Erythroblast (primary cell): Measurements from ENCODE around the gene NPM3.

Experiments used
- GATA1 ChIP-seq: IDR thresholded peaks from 2 replicates; pipeline ENCODE4 v1.6.1; 2011; ENCODE audit warnings: low read depth, mild to moderate bottlenecking, control low read depth, low read length, moderate library complexity
- POLR2A ChIP-seq: IDR thresholded peaks from 2 replicates; pipeline ENCODE4 v1.6.1; 2011; ENCODE audit warnings: mild to moderate bottlenecking, low read length

DNA sequence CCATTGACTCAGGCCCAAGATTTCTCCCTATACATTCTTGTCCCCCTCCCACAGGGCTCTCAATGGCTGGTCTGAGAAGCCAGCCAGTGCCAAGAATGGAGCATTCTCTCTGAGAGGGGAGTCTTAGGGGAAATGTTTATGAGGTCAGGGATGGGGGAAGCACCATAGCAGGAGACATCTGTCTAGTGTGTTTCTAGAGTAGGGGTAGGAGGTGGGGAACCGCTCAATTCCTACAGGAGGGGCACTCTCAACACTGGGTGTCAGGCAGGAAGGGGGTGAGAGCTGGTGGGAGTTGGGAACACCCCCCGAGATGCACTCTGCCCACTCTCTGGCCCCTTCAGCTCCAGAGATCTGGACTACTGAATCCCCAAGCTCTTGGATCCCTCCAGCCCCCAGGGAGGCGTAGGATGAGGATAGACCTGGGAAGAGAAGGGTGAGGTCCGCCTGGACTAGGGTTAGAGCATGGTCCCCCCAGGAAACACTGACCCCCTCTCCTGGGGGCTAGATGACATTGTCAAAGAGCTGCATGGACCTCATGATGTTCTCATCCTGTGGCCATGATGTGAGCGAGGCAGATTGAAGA lies 43.7 kb upstream of the NPM3 start:
- no peak for TF ChIP-seq POLR2A
- TF ChIP-seq GATA1, result no peak
